ENCODE results near the gene TNPO3.
"Not testable (repeated sequence)": the region's sequence is repeated elsewhere in the genome, so short reads cannot be mapped to it uniquely, and the experiment has no call there.

TNPO3 gene

DNA sequence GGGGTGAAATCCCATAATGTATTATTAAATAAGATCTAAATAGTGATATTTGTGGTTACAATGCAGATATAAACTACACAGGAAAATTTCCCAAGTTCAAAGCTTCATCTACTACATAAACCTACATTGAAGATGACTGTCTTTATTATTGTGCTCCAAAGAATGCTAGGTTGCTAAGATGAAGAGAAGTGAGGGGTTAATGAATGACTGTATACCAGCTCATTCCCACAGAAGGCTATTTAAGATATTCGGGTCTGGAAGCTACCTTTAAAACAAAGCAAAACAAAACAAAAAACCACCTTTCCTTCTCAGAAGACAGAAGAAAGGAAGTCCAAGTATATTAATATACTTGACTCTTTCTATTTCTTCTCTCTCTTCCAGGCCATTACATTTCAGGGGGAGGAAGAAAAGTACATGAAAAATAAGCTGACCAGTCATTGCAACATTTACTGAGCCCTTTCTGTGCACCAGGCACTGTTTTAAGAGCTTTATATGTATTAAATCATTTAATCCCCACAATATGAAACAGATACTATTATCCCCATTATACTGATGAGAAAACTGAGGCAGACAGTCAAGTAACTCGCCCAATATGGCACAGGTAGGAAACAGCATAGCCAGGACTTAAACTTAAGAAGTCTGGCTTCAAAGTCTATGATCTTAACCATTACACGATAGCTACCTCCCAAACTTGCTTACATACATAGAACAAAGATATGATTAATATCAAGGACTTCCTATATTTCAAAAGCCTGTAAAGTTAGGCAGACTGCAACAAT is 48.1 kb downstream of the TNPO3 start:
- Histone ChIP-seq H4K20me1 (ENCODE audit: insufficient read depth, low read length) (no peaks in the 10 kb centered on the region), H3K4me3 (ENCODE audit: low read length) (no peak overlapping the region), H3K9ac (ENCODE audit: low read length) (no peak overlapping the region), H2AFZ (ENCODE audit: low read depth, low read length) (no peak overlapping the region), H3K4me1 (ENCODE audit: low read length) (peaks cover 56% of the 10 kb centered on the region), H3K9me3 (ENCODE audit: insufficient read depth, low read length) (no peaks in the 10 kb centered on the region), H3K27ac (ENCODE audit: low read length) (peak overlapping the region; percentile 5), H3K79me2 (ENCODE audit: low read length) (peaks cover 45% of the 10 kb centered on the region), H3K27me3 (ENCODE audit: low read depth, low read length) (no peaks in the 10 kb centered on the region), H3K36me3 (replicated peaks; ENCODE audit: low read depth, low read length) (peaks cover 44% of the 10 kb centered on the region), H3K4me2 (ENCODE audit: low read length) (peak overlapping the region; percentile 21)
- no peak for TF ChIP-seq EZH2phosphoT487 (IDR thresholded peaks at IDR 0.05; ENCODE audit: low read depth)
- TF ChIP-seq, protein P1, sequence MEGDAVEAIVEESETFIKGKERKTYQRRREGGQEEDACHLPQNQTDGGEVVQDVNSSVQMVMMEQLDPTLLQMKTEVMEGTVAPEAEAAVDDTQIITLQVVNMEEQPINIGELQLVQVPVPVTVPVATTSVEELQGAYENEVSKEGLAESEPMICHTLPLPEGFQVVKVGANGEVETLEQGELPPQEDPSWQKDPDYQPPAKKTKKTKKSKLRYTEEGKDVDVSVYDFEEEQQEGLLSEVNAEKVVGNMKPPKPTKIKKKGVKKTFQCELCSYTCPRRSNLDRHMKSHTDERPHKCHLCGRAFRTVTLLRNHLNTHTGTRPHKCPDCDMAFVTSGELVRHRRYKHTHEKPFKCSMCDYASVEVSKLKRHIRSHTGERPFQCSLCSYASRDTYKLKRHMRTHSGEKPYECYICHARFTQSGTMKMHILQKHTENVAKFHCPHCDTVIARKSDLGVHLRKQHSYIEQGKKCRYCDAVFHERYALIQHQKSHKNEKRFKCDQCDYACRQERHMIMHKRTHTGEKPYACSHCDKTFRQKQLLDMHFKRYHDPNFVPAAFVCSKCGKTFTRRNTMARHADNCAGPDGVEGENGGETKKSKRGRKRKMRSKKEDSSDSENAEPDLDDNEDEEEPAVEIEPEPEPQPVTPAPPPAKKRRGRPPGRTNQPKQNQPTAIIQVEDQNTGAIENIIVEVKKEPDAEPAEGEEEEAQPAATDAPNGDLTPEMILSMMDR (IDR thresholded peaks at IDR 0.05; ENCODE audit: low read depth, low read length) = no peak

DNA sequence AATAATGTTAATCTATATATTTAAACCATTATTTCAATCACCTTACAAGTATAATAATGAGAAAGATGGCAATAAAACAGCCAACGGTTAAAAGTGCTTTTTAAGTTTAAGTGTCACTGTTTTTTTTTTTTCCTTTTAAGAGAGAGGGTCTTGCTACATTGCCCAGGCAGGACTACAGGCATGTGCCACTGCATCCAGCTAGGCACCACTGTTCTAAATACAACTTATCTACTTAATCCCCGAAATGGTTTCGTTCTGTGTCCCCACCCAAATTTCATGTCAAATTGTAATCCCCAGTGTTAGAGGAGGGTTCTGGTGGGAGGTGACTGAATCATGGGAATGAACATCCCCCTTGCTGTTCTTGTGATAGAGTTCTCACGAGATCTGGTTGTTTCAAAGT is 49.7 kb downstream of the TNPO3 start:
- H2AFZ ChIP-seq (ENCODE audit: low read depth, low read length) = no peak overlapping the region
- H3K36me3 ChIP-seq (replicated peaks; ENCODE audit: low read depth, low read length) = peaks cover 51% of the 10 kb centered on the region
- peaks cover 34% of the 10 kb centered on the region for H3K79me2 ChIP-seq (ENCODE audit: low read length)
- no peaks in the 10 kb centered on the region for H4K20me1 ChIP-seq (ENCODE audit: insufficient read depth, low read length)
- H3K4me1 ChIP-seq (ENCODE audit: low read length) = peaks cover 45% of the 10 kb centered on the region
- H3K27ac ChIP-seq (ENCODE audit: low read length) = no peak overlapping the region
- no peak overlapping the region for H3K4me2 ChIP-seq (ENCODE audit: low read length)
- TF ChIP-seq, protein P1 (IDR thresholded peaks at IDR 0.05; ENCODE audit: low read depth, low read length) = no peak
- no peak for TF ChIP-seq EZH2phosphoT487 (IDR thresholded peaks at IDR 0.05; ENCODE audit: low read depth)
- no peaks in the 10 kb centered on the region for H3K9me3 ChIP-seq (ENCODE audit: insufficient read depth, low read length)
- no peak overlapping the region for H3K9ac ChIP-seq (ENCODE audit: low read length)
- no peak overlapping the region for H3K4me3 ChIP-seq (ENCODE audit: low read length)
- no peaks in the 10 kb centered on the region for H3K27me3 ChIP-seq (ENCODE audit: low read depth, low read length)

DNA sequence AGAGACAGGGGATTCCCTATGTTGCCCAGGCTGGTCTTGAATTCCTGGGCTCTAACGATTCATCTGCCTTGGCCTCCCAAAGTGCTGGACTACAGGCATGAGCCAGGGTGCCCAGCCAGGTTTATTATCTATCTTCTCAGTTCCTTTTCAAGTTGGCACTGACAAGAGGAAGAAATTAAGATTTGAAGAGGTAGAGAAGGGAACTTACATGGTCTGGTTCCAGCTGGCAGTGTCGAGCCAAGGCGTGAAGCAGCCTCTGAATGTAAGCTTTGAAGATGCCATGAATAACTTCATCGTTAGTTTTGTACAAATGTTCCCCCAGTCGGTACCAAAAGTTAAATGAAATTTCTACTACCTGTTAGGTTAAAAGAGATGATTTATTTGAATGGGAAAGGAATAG is 57.7 kb downstream of the TNPO3 start:
- peaks cover 47% of the 10 kb centered on the region for H3K36me3 ChIP-seq (replicated peaks; ENCODE audit: low read depth, low read length)
- H3K27ac ChIP-seq (ENCODE audit: low read length) = no peak overlapping the region
- no peak overlapping the region for H3K9ac ChIP-seq (ENCODE audit: low read length)
- H3K4me1 ChIP-seq (ENCODE audit: low read length) = no peaks in the 10 kb centered on the region
- 0 out of 2 replicates have a peak, but pooled peaks cover 4% of the 10 kb centered on the region for H3K79me2 ChIP-seq (ENCODE audit: low read length)
- TF ChIP-seq, protein P1 (IDR thresholded peaks at IDR 0.05; ENCODE audit: low read depth, low read length) = no peak
- no peak for TF ChIP-seq EZH2phosphoT487 (IDR thresholded peaks at IDR 0.05; ENCODE audit: low read depth)
- no peaks in the 10 kb centered on the region for H4K20me1 ChIP-seq (ENCODE audit: insufficient read depth, low read length)
- H3K27me3 ChIP-seq (ENCODE audit: low read depth, low read length) = no peaks in the 10 kb centered on the region
- H2AFZ ChIP-seq (ENCODE audit: low read depth, low read length) = no peak overlapping the region
- no peaks in the 10 kb centered on the region for H3K9me3 ChIP-seq (ENCODE audit: insufficient read depth, low read length)
- no peak overlapping the region for H3K4me2 ChIP-seq (ENCODE audit: low read length)
- no peak overlapping the region for H3K4me3 ChIP-seq (ENCODE audit: low read length)

DNA sequence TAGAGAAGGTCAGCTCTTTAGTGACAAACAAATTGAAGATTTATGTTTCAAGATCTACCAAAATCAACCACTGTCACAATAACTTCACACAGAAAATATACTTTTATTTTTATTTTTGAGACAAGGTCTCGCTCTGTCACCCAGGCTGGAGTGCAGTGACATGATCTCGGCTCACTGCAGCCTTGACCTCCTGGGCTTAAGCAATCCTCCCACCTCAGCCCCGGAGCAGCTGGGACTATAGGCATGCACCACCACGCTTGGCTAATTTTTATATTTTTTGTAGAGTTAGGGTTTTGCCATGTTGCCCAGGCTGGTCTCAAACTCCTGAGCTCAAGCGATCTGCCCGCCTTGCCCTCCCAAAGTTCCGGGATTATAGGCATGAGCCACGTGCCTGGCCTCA is 60.4 kb downstream of the TNPO3 start:
- not testable (repeated sequence) for H4K20me1 ChIP-seq (ENCODE audit: insufficient read depth, low read length); H3K9ac ChIP-seq (ENCODE audit: low read length); H3K4me2 ChIP-seq (ENCODE audit: low read length); H3K4me1 ChIP-seq (ENCODE audit: low read length); H3K4me3 ChIP-seq (ENCODE audit: low read length); H3K9me3 ChIP-seq (ENCODE audit: insufficient read depth, low read length); H3K79me2 ChIP-seq (ENCODE audit: low read length); H3K27ac ChIP-seq (ENCODE audit: low read length); H3K27me3 ChIP-seq (ENCODE audit: low read depth, low read length); H2AFZ ChIP-seq (ENCODE audit: low read depth, low read length)
- H3K36me3 ChIP-seq (replicated peaks; ENCODE audit: low read depth, low read length) = peaks cover 41% of the 10 kb centered on the region

Data from OCI-LY3 (cell line).